ACC112 (cell line): ENCODE data around the gene SPTAN1.
"Not testable (repeated sequence)": the region's sequence is repeated elsewhere in the genome, so short reads cannot be mapped to it uniquely, and the experiment has no call there.

Experiments used
- H2AFZ ChIP-seq: fragments of 200-600 bp; sonication (generic); one replicate; pipeline ENCODE4 v1.6.0; 2017; ENCODE audit warnings: antibody characterized with exemption, low read length; ENCODE audit not compliant: unreplicated experiment
- H3K27ac ChIP-seq: fragments of 200-600 bp; sonication (generic); 2 replicates; pipeline ENCODE4 v1.5.1; 2014; ENCODE audit warnings: low read depth, mild to moderate bottlenecking, antibody characterized with exemption, low read length, moderate library complexity
- H3K27me3 ChIP-seq: fragments of 200-600 bp; sonication (generic); 2 replicates; pipeline ENCODE4 v1.6.1; 2014; ENCODE audit warnings: mild to moderate bottlenecking, antibody characterized with exemption, low read length, moderate library complexity, mixed read lengths; ENCODE audit not compliant: insufficient read depth
- H3K36me3 ChIP-seq: fragments of 200-600 bp; sonication (generic); 2 replicates; pipeline ENCODE4 v1.6.1; 2016; ENCODE audit warnings: mild to moderate bottlenecking, antibody characterized with exemption, low read length, moderate library complexity, mixed read lengths; ENCODE audit not compliant: insufficient read depth
- H3K4me1 ChIP-seq: fragments of 200-600 bp; sonication (generic); one replicate; pipeline ENCODE4 v1.6.1; 2016; ENCODE audit warnings: low read length, mixed read lengths; ENCODE audit not compliant: insufficient read depth, unreplicated experiment, control insufficient read depth
- H3K4me3 ChIP-seq: fragments of 200-600 bp; sonication (generic); 2 replicates; pipeline ENCODE4 v1.5.1; 2014; ENCODE audit warnings: mild to moderate bottlenecking, low read depth, low read length
- H3K79me2 ChIP-seq: fragments of 200-600 bp; sonication (generic); one replicate; pipeline ENCODE4 v1.6.0; 2016; ENCODE audit warnings: low read length; ENCODE audit not compliant: control insufficient read depth, unreplicated experiment, insufficient read depth

Gene SPTAN1

DNA sequence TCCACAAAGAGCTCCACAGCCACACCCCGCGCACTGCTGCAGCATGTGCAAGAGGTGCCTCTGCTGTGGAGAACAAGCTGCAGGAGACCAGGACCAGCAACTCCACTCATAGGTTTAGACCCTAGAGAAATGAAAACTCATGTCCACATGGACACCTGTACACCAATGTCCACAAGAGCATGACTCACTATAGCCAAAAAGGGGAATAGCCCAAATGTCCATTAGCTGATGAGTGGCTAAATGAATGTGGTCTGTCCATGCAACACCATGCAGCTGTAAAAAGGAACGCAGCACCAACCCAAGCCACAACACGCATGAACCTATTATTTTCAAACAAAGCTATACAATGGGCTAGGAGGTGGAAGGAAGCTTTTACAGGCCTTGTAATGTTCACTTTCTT is 86.2 kb downstream of the SPTAN1 start:
- no peak overlapping the region for H3K4me3 ChIP-seq

DNA sequence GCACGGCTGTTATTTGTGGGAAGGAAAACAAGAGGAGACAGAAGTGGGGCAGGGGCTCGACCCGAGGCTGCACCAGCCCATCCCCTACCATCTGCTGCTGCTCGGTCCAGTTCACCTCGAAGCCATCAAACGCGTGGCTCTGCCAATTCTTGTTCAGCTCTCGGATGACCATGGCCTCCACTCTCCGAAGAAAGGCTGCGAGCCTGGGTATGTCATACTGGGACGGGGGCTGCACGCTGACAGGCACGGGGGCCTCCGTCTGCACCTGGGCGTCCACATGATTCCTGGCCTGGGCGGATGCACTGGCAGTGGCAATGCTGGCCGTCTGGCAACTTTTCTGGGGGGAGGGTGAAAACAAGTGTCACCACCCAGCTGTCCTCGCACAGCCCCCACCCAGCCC is 88.2 kb downstream of the SPTAN1 start:
- H3K27me3 ChIP-seq = no peaks in the 10 kb centered on the region
- peaks cover 11% of the 10 kb centered on the region for H3K79me2 ChIP-seq
- H3K4me1 ChIP-seq = peaks cover 20% of the 10 kb centered on the region
- no peak overlapping the region for H3K27ac ChIP-seq
- no peaks in the 10 kb centered on the region for H3K36me3 ChIP-seq
- no peak overlapping the region for H2AFZ ChIP-seq
- no peak overlapping the region for H3K4me3 ChIP-seq

More for the DNA sequence above, 86.2 kb downstream of the SPTAN1 start:
- Histone ChIP-seq H2AFZ (no peak overlapping the region), H3K27ac (no peak overlapping the region), H3K27me3 (no peaks in the 10 kb centered on the region), H3K36me3 (no peaks in the 10 kb centered on the region), H3K4me1 (peaks cover 23% of the 10 kb centered on the region), H3K79me2 (peaks cover 4% of the 10 kb centered on the region)

- H2AFZ ChIP-seq = no peak overlapping the region
- H3K36me3 ChIP-seq = no peaks in the 10 kb centered on the region
- no peaks in the 10 kb centered on the region for H3K27me3 ChIP-seq
- H3K4me1 ChIP-seq = peaks cover 8% of the 10 kb centered on the region
- no peak overlapping the region for H3K4me3 ChIP-seq
- H3K79me2 ChIP-seq = peaks cover 11% of the 10 kb centered on the region
- no peak overlapping the region for H3K27ac ChIP-seq
Observed at GRCh38 chr9:128642675-128643245, 90.4 kb downstream of the SPTAN1 start.

GRCh38 chr9:128643519-128644300 is 91.3 kb downstream of the SPTAN1 start:
- Histone ChIP-seq H3K27me3 (no peaks in the 10 kb centered on the region), H3K27ac (no peak overlapping the region), H3K79me2 (peaks cover 12% of the 10 kb centered on the region), H2AFZ (no peak overlapping the region), H3K4me1 (peaks cover 8% of the 10 kb centered on the region), H3K36me3 (no peaks in the 10 kb centered on the region), H3K4me3 (no peak overlapping the region)

- H3K4me1 ChIP-seq, H3K4me3 ChIP-seq, H2AFZ ChIP-seq, H3K36me3 ChIP-seq, H3K27me3 ChIP-seq, H3K27ac ChIP-seq: not testable (repeated sequence)
- H3K79me2 ChIP-seq = peaks cover 10% of the 10 kb centered on the region
Observed at GRCh38 chr9:128648206-128648605, 95.8 kb downstream of the SPTAN1 start.

DNA sequence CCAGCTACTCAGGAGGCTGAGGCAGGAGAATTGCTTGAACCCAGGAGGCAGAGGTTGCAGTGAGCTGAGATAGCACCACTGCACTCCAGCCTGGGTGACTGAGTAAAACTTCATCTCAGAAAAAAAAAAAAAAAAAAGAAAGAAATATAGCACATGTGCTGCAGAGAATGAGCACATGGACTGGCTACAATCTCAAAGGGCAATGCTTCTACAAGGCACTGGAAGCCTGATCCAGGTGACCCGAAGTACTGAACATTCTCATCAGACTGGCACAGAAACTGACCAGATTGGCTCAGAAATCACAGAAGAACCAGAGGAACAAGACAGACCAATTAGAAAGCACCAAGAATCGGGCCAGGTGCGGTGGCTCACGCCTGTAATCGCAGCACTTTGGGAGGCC is 99.4 kb downstream of the SPTAN1 start:
- Histone ChIP-seq H3K79me2 (peaks cover 2% of the 10 kb centered on the region), H2AFZ (no peak overlapping the region), H3K36me3 (no peaks in the 10 kb centered on the region), H3K4me1 (no peaks in the 10 kb centered on the region), H3K27me3 (no peaks in the 10 kb centered on the region), H3K27ac (no peak overlapping the region), H3K4me3 (no peak overlapping the region)

GRCh38 chr9:128653908-128654307 is 101.5 kb downstream of the SPTAN1 start:
- Histone ChIP-seq H3K27me3 (no peaks in the 10 kb centered on the region), H2AFZ (no peak overlapping the region), H3K27ac (no peak overlapping the region), H3K4me3 (no peak overlapping the region), H3K4me1 (no peaks in the 10 kb centered on the region), H3K79me2 (no peaks in the 10 kb centered on the region), H3K36me3 (no peaks in the 10 kb centered on the region)

- no peaks in the 10 kb centered on the region for H3K4me1 ChIP-seq
- H3K27ac ChIP-seq = no peak overlapping the region
- H2AFZ ChIP-seq = no peak overlapping the region
- H3K79me2 ChIP-seq = no peaks in the 10 kb centered on the region
- no peaks in the 10 kb centered on the region for H3K36me3 ChIP-seq
- no peak overlapping the region for H3K4me3 ChIP-seq
- no peaks in the 10 kb centered on the region for H3K27me3 ChIP-seq
Observed at GRCh38 chr9:128654481-128654880, 102.1 kb downstream of the SPTAN1 start.

- peak within 1 kb of the TSS; percentile 90 for H3K4me3 ChIP-seq
- H3K36me3 ChIP-seq = no peaks in the 10 kb centered on the region
- peak within 1 kb of the TSS; percentile 58 for H2AFZ ChIP-seq
- no peaks in the 10 kb centered on the region for H3K27me3 ChIP-seq
- peak within 1 kb of the TSS; percentile 94 for H3K27ac ChIP-seq
- no peaks in the 10 kb centered on the region for H3K4me1 ChIP-seq
- no peaks in the 10 kb centered on the region for H3K79me2 ChIP-seq
Observed at GRCh38 chr9:128656416-128657343, 104.3 kb downstream of the SPTAN1 start, which contains the start of gene DYNC2I2. Gene DYNC2I2, minus strand, starts transcription at chr9:128656847. Its CDS starts 121 bp downstream, at chr9:128656726.

GRCh38 chr9:128657344-128657704 is 104.9 kb downstream of the SPTAN1 start:
- H2AFZ ChIP-seq = peak overlapping the region; percentile 58
- H3K4me3 ChIP-seq = peak overlapping the region; percentile 90
- H3K36me3 ChIP-seq = no peaks in the 10 kb centered on the region
- no peaks in the 10 kb centered on the region for H3K79me2 ChIP-seq
- H3K27ac ChIP-seq = peak overlapping the region; percentile 94
- no peaks in the 10 kb centered on the region for H3K27me3 ChIP-seq
- no peaks in the 10 kb centered on the region for H3K4me1 ChIP-seq
